Measurements from ENCODE around the gene STARD6. TPM values are rescaled to one million over a fixed set of nuclear protein-coding genes. Genes with fewer than 3 reads are reported as not detected.
"Not testable (repeated sequence)": the region's sequence is repeated elsewhere in the genome, so short reads cannot be mapped to it uniquely, and the experiment has no call there.

The STARD6 gene
- total and polyA plus RNA-seq, 7 donors: not detected

- TF ChIP-seq, protein P1, sequence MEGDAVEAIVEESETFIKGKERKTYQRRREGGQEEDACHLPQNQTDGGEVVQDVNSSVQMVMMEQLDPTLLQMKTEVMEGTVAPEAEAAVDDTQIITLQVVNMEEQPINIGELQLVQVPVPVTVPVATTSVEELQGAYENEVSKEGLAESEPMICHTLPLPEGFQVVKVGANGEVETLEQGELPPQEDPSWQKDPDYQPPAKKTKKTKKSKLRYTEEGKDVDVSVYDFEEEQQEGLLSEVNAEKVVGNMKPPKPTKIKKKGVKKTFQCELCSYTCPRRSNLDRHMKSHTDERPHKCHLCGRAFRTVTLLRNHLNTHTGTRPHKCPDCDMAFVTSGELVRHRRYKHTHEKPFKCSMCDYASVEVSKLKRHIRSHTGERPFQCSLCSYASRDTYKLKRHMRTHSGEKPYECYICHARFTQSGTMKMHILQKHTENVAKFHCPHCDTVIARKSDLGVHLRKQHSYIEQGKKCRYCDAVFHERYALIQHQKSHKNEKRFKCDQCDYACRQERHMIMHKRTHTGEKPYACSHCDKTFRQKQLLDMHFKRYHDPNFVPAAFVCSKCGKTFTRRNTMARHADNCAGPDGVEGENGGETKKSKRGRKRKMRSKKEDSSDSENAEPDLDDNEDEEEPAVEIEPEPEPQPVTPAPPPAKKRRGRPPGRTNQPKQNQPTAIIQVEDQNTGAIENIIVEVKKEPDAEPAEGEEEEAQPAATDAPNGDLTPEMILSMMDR (IDR thresholded peaks at IDR 0.05): no peak
- Histone ChIP-seq H3K4me1 (no peaks in the 10 kb centered on the region), H3K36me3 (ENCODE audit: insufficient read depth in 1 of 2, low read depth in 1 of 2) (no peaks in the 10 kb centered on the region), H3K9me3 (no peaks in the 10 kb centered on the region), H3K27ac (no peak overlapping the region), H3K4me3 (no peak overlapping the region), H3K27me3 (ENCODE audit: insufficient read depth in 3 of 3, low read length in 2 of 3) (no peaks in the 10 kb centered on the region)
- intact Hi-C loops (cut with DNase I): no loop called here
- ATAC-seq (no peak), DNase-seq (no peak)
Observed at GRCh38 chr18:54316071-54316820, 41.4 kb downstream of the STARD6 start.

DNA sequence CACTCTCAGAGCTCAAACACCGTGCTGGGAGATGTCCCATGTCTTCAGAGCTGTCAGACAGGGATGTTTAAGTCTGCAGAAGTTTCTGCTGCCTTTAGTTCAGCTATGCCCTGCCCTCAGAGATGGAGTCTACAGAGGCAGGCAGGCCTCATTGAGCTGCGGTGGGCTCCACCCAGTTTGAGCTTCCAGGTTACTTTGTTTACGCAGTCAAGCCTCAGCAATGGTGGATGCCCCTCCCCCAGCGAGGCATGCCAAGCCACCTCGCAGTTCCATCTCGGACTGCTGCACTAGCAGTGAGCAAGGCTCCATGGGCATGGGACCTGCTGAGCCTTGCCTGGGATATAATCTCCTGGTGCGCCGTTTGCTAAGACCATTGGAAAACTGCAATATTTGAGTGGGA, 48.1 kb downstream of the STARD6 start:
- ATAC-seq; H3K9me3 ChIP-seq; intact Hi-C loops (cut with DNase I); H3K27me3 ChIP-seq (ENCODE audit: insufficient read depth in 3 of 3, low read length in 2 of 3); DNase-seq; H3K36me3 ChIP-seq (ENCODE audit: insufficient read depth in 1 of 2, low read depth in 1 of 2); H3K27ac ChIP-seq; H3K4me3 ChIP-seq; H3K4me1 ChIP-seq: not testable (repeated sequence)
- 77 to 87% (median 85%) methylated on average over 8 of the region's 8 CpGs for WGBS, 3 donors

DNA sequence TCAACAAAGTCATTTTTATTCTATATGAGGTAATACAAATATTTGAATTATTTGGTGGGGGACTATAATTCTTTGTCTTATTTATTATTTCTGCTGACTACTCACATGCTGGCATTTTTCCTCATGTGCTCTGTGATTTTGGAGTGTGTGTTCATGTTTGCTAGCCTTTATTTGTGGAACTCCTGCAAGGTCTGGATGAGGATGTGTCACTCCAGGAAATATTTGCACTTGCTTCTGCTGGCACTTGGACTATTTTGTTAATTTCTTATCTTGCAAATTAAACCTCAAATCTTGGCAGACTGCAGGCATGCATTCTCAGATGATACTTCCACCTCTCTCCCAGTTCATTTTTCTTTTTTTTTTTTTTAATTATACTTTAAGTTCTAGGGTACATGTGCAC, 54.2 kb downstream of the STARD6 start:
- H3K27ac ChIP-seq: no peak overlapping the region
- DNase-seq: no peak
- H3K9me3 ChIP-seq: peaks cover 20% of the 10 kb centered on the region
- intact Hi-C loops (cut with DNase I): no loop called here
- ATAC-seq: no peak
- no peaks in the 10 kb centered on the region for H3K36me3 ChIP-seq (ENCODE audit: insufficient read depth in 1 of 2, low read depth in 1 of 2)
- no peaks in the 10 kb centered on the region for H3K27me3 ChIP-seq (ENCODE audit: insufficient read depth in 3 of 3, low read length in 2 of 3)
- no peak overlapping the region for H3K4me3 ChIP-seq
- H3K4me1 ChIP-seq: no peaks in the 10 kb centered on the region
- TF ChIP-seq, protein P1 (IDR thresholded peaks at IDR 0.05): no peak

- H3K27me3 ChIP-seq (ENCODE audit: insufficient read depth in 3 of 3, low read length in 2 of 3); H3K4me1 ChIP-seq; H3K4me3 ChIP-seq; H3K27ac ChIP-seq; ATAC-seq; intact Hi-C loops (cut with DNase I): not testable (repeated sequence)
- H3K9me3 ChIP-seq: peaks cover 20% of the 10 kb centered on the region
- WGBS, 3 donors: 96 to 98% (median 97%) methylated on average over 8 of the region's 8 CpGs
- H3K36me3 ChIP-seq (ENCODE audit: insufficient read depth in 1 of 2, low read depth in 1 of 2): peaks cover 0 to 16% of the 10 kb centered on the region in 2 donors
- peak in 1 of 2 donors; percentile 47 for DNase-seq
Observed at GRCh38 chr18:54298991-54299390, 58.7 kb downstream of the STARD6 start.

GRCh38 chr18:54296062-54296461, 61.6 kb downstream of the STARD6 start:
- TF ChIP-seq, protein P1 (IDR thresholded peaks at IDR 0.05): no peak
- ATAC-seq (no peak), DNase-seq (no peak)
- Histone ChIP-seq H3K9me3 (peaks cover 16% of the 10 kb centered on the region), H3K4me1 (no peaks in the 10 kb centered on the region), H3K27me3 (ENCODE audit: insufficient read depth in 3 of 3, low read length in 2 of 3) (no peaks in the 10 kb centered on the region), H3K27ac (no peak overlapping the region), H3K36me3 (ENCODE audit: insufficient read depth in 1 of 2, low read depth in 1 of 2) (peaks cover 0 to 37% of the 10 kb centered on the region in 2 donors), H3K4me3 (no peak overlapping the region)
- 84 to 93% (median 91%) methylated on average over 2 of the region's 2 CpGs for WGBS, 3 donors
- intact Hi-C loops (cut with DNase I): no loop called here

GRCh38 chr18:54294274-54294673, 63.4 kb downstream of the STARD6 start:
- Histone ChIP-seq H3K4me1 (no peaks in the 10 kb centered on the region), H3K4me3 (no peak overlapping the region), H3K27me3 (ENCODE audit: insufficient read depth in 3 of 3, low read length in 2 of 3) (no peaks in the 10 kb centered on the region), H3K9me3 (peaks cover under 1% of the 10 kb centered on the region), H3K36me3 (ENCODE audit: insufficient read depth in 1 of 2, low read depth in 1 of 2) (peaks cover 0 to 51% of the 10 kb centered on the region in 2 donors), H3K27ac (no peak overlapping the region)
- intact Hi-C loops (cut with DNase I): no loop called here
- ATAC-seq (no peak), DNase-seq (no peak)
- whole genome bisulfite sequencing, 3 donors: 97 to 99% (median 97%) methylated on average over 4 of the region's 4 CpGs
- TF ChIP-seq, protein P1 (IDR thresholded peaks at IDR 0.05): no peak

Measured in psoas muscle (tissue), 8 donors.